H1 (cell line): ENCODE measurements around the gene CCDC88C. TPM values are rescaled to one million over a fixed set of nuclear protein-coding genes. Genes with fewer than 3 reads are reported as not detected.

ENCODE experiments used
- CTCF ChIA-PET: fragments of 300-600 bp; sonication (Branson Sonifier 250); formaldehyde crosslinking; loops from one replicate; lab custom pipeline; 2021; ENCODE audit not compliant: partially characterized antibody; lab: Charles Lee
- POLR2A ChIA-PET: fragments of 300-600 bp; sonication (Branson Sonifier 250); formaldehyde crosslinking; loops from one replicate; lab custom pipeline; 2021; ENCODE audit warnings: inconsistent platforms; ENCODE audit not compliant: partially characterized antibody; lab: Charles Lee
- DNase-seq, 2 experiments: peaks; one replicate each; pipeline versions ENCODE4 v3.0.0 to v3.0.0-alpha.2; 2010 to 2022; ENCODE audit warnings: low spot score in 2 of 2, low read depth in 1 of 2, mixed read lengths in 1 of 2
- FAIRE-seq: peaks from 2 replicates; lab custom pipeline; 2011; peaks lifted over from hg19 to GRCh38; lab: Jason Lieb, UNC
- H2AFZ ChIP-seq: 2 replicates; pipeline ENCODE4 v1.8.1; 2012; ENCODE audit warnings: low read length, inconsistent platforms
- H2AK5ac ChIP-seq: 2 replicates; pipeline ENCODE4 v1.6.1; 2013; ENCODE audit warnings: low read depth, low read length
- H2BK120ac ChIP-seq: replicated peaks from 2 replicates; pipeline ENCODE3; 2013; ENCODE audit warnings: low read depth, low read length, inconsistent platforms
- H2BK12ac ChIP-seq: 2 replicates; pipeline ENCODE4 v1.6.1; 2013; ENCODE audit warnings: low read depth, low read length
- H2BK15ac ChIP-seq: 2 replicates; pipeline ENCODE4 v1.6.1; 2013; ENCODE audit warnings: low read length
- H2BK20ac ChIP-seq: 2 replicates; pipeline ENCODE4 v1.6.1; 2013; ENCODE audit warnings: low read length
- H2BK5ac ChIP-seq: 2 replicates; pipeline ENCODE4 v1.6.1; 2013; ENCODE audit warnings: low read depth, low read length
- H3K14ac ChIP-seq: 2 replicates; pipeline ENCODE4 v1.6.1; 2013; ENCODE audit warnings: inconsistent platforms; ENCODE audit not compliant: insufficient read length
- H3K18ac ChIP-seq: 2 replicates; pipeline ENCODE4 v1.6.1; 2013; ENCODE audit warnings: low read length; ENCODE audit errors: extremely low read depth
- H3K23ac ChIP-seq: 2 replicates; pipeline ENCODE4 v1.6.1; 2013; ENCODE audit warnings: inconsistent platforms; ENCODE audit not compliant: insufficient read length
- H3K23me2 ChIP-seq: 2 replicates; pipeline ENCODE4 v1.6.1; 2013; ENCODE audit warnings: low read depth, low read length
- H3K27ac ChIP-seq: 2 replicates; pipeline ENCODE4 v1.6.1; 2011; ENCODE audit warnings: low read depth, low read length, inconsistent platforms
- H3K27me3 ChIP-seq, 4 experiments: replicated peaks in 1 of 4; 1 replicate in 1 of 4; 2 replicates in 3 of 4; pipeline versions ENCODE4 v1.6.1 to v1.8.1; 2011 to 2013; ENCODE audit warnings: low read length in 3 of 4, mild to moderate bottlenecking in 3 of 4, inconsistent platforms in 2 of 4, mixed read lengths in 2 of 4, moderate library complexity in 1 of 4; ENCODE audit not compliant: control insufficient read depth in 3 of 4, insufficient read depth in 3 of 4; ENCODE audit errors: extremely low read depth in 1 of 4
- H3K36me3 ChIP-seq, 4 experiments: 2 replicates each; pipeline versions ENCODE4 v1.6.1 to v1.8.1; 2011 to 2013; ENCODE audit warnings: mild to moderate bottlenecking in 4 of 4, low read length in 3 of 4, moderate library complexity in 2 of 4, control low read depth in 1 of 4, inconsistent platforms in 1 of 4; ENCODE audit not compliant: insufficient read depth in 4 of 4, control insufficient read depth in 2 of 4
- H3K4ac ChIP-seq: replicated peaks from 2 replicates; pipeline ENCODE3; 2013; ENCODE audit warnings: low read length, low read depth, mixed read lengths, inconsistent platforms; ENCODE audit not compliant: insufficient read length
- H3K4me1 ChIP-seq, 4 experiments: replicated peaks in 1 of 4; 1 replicate in 1 of 4; 2 replicates in 3 of 4; pipeline versions ENCODE4 v1.6.1 to v1.8.1; 2011 to 2013; ENCODE audit warnings: low read length in 3 of 4, inconsistent platforms in 2 of 4, mixed read lengths in 1 of 4; ENCODE audit not compliant: insufficient read depth in 4 of 4, control insufficient read depth in 3 of 4
- H3K4me2 ChIP-seq, 2 experiments: 2 replicates each; pipeline versions ENCODE4 v1.6.1 to v1.8.1; 2011 to 2013; ENCODE audit warnings: low read depth in 2 of 2, low read length in 2 of 2, control low read depth in 1 of 2, inconsistent platforms in 1 of 2, mild to moderate bottlenecking in 1 of 2; ENCODE audit not compliant: insufficient read depth in 1 of 2
- H3K4me3 ChIP-seq, 4 experiments: fragments of 200-600, 300-600 bp in 1 of 4; sonication (generic), shearing (Covaris generic), sonication (Bioruptor Twin) in 1 of 4; 2 replicates each; pipeline versions ENCODE4 v1.5.1 to v1.8.1; 2011 to 2016; ENCODE audit warnings: low read length in 4 of 4, low read depth in 3 of 4, control low read depth in 2 of 4, inconsistent platforms in 2 of 4, mild to moderate bottlenecking in 2 of 4, mixed read lengths in 1 of 4, moderate library complexity in 1 of 4; ENCODE audit not compliant: insufficient read depth in 2 of 4; ENCODE audit errors: extremely low read depth in 1 of 4
- H3K56ac ChIP-seq: replicated peaks from 2 replicates; pipeline ENCODE3; 2013; ENCODE audit warnings: low read depth, mild to moderate bottlenecking, mixed read lengths, low read length, inconsistent platforms; ENCODE audit not compliant: insufficient read length
- H3K79me1 ChIP-seq: 2 replicates; pipeline ENCODE4 v1.6.1; 2013; ENCODE audit warnings: low read depth, low read length, control low read depth
- H3K79me2 ChIP-seq, 2 experiments: 2 replicates each; pipeline versions ENCODE4 v1.6.1 to v1.8.1; 2012 to 2013; ENCODE audit warnings: low read length in 2 of 2, mild to moderate bottlenecking in 2 of 2, inconsistent platforms in 1 of 2; ENCODE audit not compliant: insufficient read depth in 2 of 2, control insufficient read depth in 1 of 2
- H3K9ac ChIP-seq, 4 experiments: replicated peaks in 1 of 4; 1 replicate in 1 of 4; 2 replicates in 3 of 4; pipeline versions ENCODE4 v1.6.1 to v1.8.1; 2011 to 2013; ENCODE audit warnings: low read depth in 3 of 4, low read length in 3 of 4, control low read depth in 2 of 4, mild to moderate bottlenecking in 2 of 4, moderate library complexity in 2 of 4, inconsistent platforms in 1 of 4; ENCODE audit errors: extremely low read depth in 1 of 4
- H3K9me3 ChIP-seq, 2 experiments: 2 replicates each; pipeline versions ENCODE4 v1.6.1 to v1.8.1; 2012 to 2013; ENCODE audit warnings: mild to moderate bottlenecking in 2 of 2, moderate library complexity in 2 of 2, control low read depth in 1 of 2, inconsistent platforms in 1 of 2, low read depth in 1 of 2, low read length in 1 of 2, mixed read lengths in 1 of 2; ENCODE audit not compliant: insufficient read depth in 2 of 2
- H4K20me1 ChIP-seq, 2 experiments: replicated peaks in 1 of 2; 2 replicates each; pipeline versions ENCODE3 to v1.8.1; 2011 to 2013; ENCODE audit warnings: inconsistent platforms in 2 of 2, low read length in 2 of 2, mild to moderate bottlenecking in 1 of 2; ENCODE audit not compliant: insufficient read depth in 2 of 2, control insufficient read depth in 1 of 2
- H4K5ac ChIP-seq: 2 replicates; pipeline ENCODE4 v1.6.1; 2013; ENCODE audit warnings: low read length, low read depth, mixed read lengths, inconsistent platforms; ENCODE audit not compliant: insufficient read length
- H4K8ac ChIP-seq: 2 replicates; pipeline ENCODE4 v1.8.0; 2013; ENCODE audit warnings: mild to moderate bottlenecking, moderate library complexity, low read length, inconsistent platforms; ENCODE audit not compliant: insufficient read depth; ENCODE audit errors: extremely low read depth
- H4K91ac ChIP-seq: replicated peaks from 2 replicates; pipeline ENCODE3; 2013; ENCODE audit warnings: low read length, mixed read lengths, inconsistent platforms; ENCODE audit not compliant: insufficient read length
- CHD1 ChIP-seq: IDR thresholded peaks from 2 replicates; pipeline ENCODE4 v1.6.1; 2012; ENCODE audit warnings: low read depth, low read length, improper control_type of control experiment
- CTBP2 ChIP-seq: IDR thresholded peaks from 2 replicates; pipeline ENCODE4 v1.7.0; 2011; ENCODE audit warnings: borderline replicate concordance, mild to moderate bottlenecking, moderate library complexity, mixed read lengths, low read length; ENCODE audit not compliant: insufficient read depth, insufficient read length
- JUND ChIP-seq: IDR thresholded peaks from 2 replicates; pipeline ENCODE4 v1.6.1; 2011; ENCODE audit warnings: mild to moderate bottlenecking, improper control_type of control experiment, low read length
- WGBS, 2 experiments: shearing (Covaris generic) in 1 of 2; methylation state at CpG; one replicate each; pipeline versions ENCODE4 v1.1.6 to v1.1.7; 2013 to 2015; ENCODE audit warnings: low lambda C conversion rate in 2 of 2, mixed read lengths in 2 of 2, inconsistent platforms in 1 of 2, low coverage in 1 of 2, missing lambda C conversion rate in 1 of 2; ENCODE audit not compliant: insufficient replicate concordance in 2 of 2, insufficient coverage in 1 of 2, insufficient read length in 1 of 2; ENCODE audit errors: extremely low coverage in 1 of 2, missing lambda C conversion rate in 1 of 2; 5-methylcytosine and 5-hydroxymethylcytosine counted together
- polyA plus RNA-seq, 7 experiments: library from polyadenylated mRNA; depleted of rRNA in 3 of 7; stranded (reverse) in 5 of 7; unstranded in 2 of 7; fragments of >200 nt in 5 of 7; fragments of 200-250 nt in 2 of 7; gene quantifications; 1 replicate in 5 of 7; 2 replicates in 1 of 7; 4 replicates in 1 of 7; pipeline versions ENCODE4 v1.2.1 to v1.2.3, GENCODE V29; 2011 to 2013; ENCODE audit warnings: missing spikeins in 2 of 7, mixed read lengths in 2 of 7
- total RNA-seq: library from RNA; stranded (reverse); fragmentation: NEBNext Ultra II Directional; extraction: Animal tissue kit (Norgen Biotek cat#: 25700); gene quantifications from 2 replicates; pipeline ENCODE4 v1.2.1, GENCODE V29; 2021

Gene CCDC88C
- total and polyA plus RNA-seq, 2 of the 8 experiments (the other 6 are each of a cell fraction or from before 2014, with no cell fraction given): 10.3 to 57.7 TPM

DNA sequence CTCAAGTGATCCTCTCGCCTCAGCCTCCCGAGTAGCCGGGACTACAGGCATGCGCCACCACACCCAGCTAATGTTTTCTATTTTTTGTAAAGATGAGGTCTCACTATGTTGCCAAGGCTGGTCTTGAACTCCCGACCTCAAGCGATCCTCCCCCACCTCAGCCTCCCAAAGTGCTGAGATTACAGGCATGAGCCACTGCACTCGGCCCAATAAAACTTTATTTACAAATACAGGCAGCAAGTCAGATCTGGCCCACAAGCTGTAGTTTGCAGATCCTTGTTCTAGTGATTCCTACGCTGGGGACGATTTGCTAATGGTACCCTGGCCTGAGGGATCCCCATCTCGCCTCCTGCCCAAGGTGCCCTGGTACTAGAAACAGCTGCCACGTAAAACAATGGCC is 74.6 kb downstream of the CCDC88C start:
- Histone ChIP-seq H2BK20ac (no peak overlapping the region), H3K27me3 (no peaks in the 10 kb centered on the region), H2BK12ac (no peak overlapping the region), H3K4ac (no peak overlapping the region), H3K56ac (no peak overlapping the region), H3K79me2 (peaks cover 2 to 18% of the 10 kb centered on the region in 2 experiments; a peak in 1 of 4 replicates), H3K36me3 (peaks cover 3 to 27% (median 8%) of the 10 kb centered on the region in 4 experiments; a peak in 6 of 8 replicates), H3K4me1 (no peaks in the 10 kb centered on the region; a peak in 1 of 7 replicates), H3K23ac (no peak overlapping the region), H3K27ac (no peak overlapping the region), H3K4me2 (no peak overlapping the region), H2AK5ac (no peak overlapping the region), H2BK120ac (no peak overlapping the region), H3K14ac (no peak overlapping the region), H3K4me3 (no peak overlapping the region), H4K91ac (no peak overlapping the region), H2BK15ac (no peak overlapping the region), H3K9me3 (no peaks in the 10 kb centered on the region), H3K23me2 (no peaks in the 10 kb centered on the region; the same call in 1 of the 2 replicates), H2BK5ac (no peak overlapping the region), H3K9ac (no peak overlapping the region), H2AFZ (no peak overlapping the region), H3K18ac (no peak overlapping the region), H4K5ac (no peak overlapping the region), H4K8ac (no peak overlapping the region), H3K79me1 (peaks cover 8% of the 10 kb centered on the region), H4K20me1 (peaks cover 0 to under 1% of the 10 kb centered on the region in 2 experiments)
- POLR2A ChIA-PET: no interaction called here
- DNase-seq (no peak), FAIRE-seq (no peak)
- WGBS, 2 experiments: 92% methylated on average over 11 of the region's 11 CpGs; no CpG with 5 or more reads in 1 of the 2 experiments
- CTCF ChIA-PET: interaction anchor here (0.6 to 11.6 kb wide), 7 partner anchors 8 to 633 kb away, joined by 3 to 135 read pairs (median 5); partner anchors contain the start of gene CCDC88C
- TF ChIP-seq CHD1: no peak
- TF ChIP-seq JUND: no peak
- TF ChIP-seq CTBP2: no peak
